Epidermal melanocyte (primary cell): ENCODE results near the gene SRP9.

Source experiments
- DNase-seq: peaks from one replicate; pipeline ENCODE4 v3.0.0; 2011; ENCODE audit warnings: low spot score; ENCODE audit not compliant: insufficient read length

Gene SRP9, protein sequence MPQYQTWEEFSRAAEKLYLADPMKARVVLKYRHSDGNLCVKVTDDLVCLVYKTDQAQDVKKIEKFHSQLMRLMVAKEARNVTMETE

DNA sequence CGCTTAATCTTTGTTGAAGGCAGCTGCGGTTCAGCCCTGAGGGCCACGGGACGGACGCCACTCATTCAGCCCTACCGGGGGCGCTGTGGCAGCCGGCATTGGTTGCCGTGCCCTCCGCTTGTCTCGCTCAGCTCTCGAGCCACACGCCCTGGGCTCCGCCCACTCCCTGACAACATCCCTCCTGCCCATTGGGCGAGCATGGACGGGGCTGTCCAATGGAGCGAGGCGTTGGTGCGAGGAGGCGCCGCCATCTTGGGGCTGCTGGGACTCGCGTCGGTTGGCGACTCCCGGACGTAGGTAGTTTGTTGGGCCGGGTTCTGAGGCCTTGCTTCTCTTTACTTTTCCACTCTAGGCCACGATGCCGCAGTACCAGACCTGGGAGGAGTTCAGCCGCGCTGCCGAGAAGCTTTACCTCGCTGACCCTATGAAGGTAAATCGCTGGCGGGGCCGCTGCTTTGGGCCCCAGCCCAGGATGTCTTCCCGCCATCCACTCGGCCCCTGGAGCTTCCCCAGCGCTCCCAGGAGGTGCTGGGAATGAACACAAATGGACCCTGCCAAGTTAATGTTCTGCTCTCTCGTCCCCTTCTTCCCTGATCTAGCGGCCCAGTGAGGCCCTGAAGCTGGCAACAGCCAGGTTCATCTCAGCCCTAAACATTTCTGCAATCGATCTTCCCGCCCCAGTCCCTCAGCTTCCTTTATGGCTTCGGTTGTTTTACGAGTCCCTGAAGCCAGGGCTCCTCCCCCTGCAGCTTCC lies at the start of gene SRP9:
Gene SRP9 (plus strand): TSS at position 244 of the 754 bp plus-strand sequence. CDS start 115 bp downstream, at position 359.
- peak; percentile 66 for DNase-seq

DNA sequence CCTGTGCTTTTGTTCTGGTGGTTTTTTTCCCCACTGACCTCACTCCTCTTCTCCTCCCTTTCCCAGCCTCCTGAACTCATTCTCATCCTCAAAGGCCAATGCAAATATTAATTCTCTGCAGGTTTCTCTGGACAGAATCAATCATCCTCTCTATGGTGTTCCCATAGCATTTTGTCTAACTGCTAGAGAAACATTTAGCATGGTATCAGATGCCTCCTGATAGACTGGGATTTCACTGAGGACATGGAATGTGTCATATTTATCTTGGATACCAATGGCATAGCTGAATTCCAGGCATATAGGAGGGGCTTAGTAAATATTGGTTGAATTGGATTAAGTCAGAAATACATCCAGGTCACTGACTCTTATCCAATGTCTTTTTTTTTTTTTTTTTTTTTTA lies 46.1 kb upstream of the SRP9 start:
- no peak for DNase-seq

DNA sequence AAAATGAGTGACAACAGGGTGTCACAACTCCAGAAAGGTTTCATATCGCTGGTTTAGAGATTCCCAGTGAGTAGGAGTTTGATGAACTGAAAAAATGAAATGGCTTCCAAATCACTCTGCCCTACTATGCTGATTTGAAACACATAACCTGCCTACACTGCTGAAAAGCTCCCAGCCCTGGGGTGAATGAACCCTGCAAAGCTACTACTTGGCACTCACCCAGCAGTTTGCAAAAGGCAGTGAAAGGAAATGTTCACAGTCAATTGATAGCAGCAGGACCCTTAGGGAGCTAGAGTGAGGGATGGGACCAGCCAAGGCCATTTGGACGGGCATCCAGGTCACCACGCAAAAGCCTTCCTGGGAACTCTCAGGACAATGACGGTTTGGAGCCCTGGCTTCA lies 44.4 kb upstream of the SRP9 start:
- no peak for DNase-seq

DNA sequence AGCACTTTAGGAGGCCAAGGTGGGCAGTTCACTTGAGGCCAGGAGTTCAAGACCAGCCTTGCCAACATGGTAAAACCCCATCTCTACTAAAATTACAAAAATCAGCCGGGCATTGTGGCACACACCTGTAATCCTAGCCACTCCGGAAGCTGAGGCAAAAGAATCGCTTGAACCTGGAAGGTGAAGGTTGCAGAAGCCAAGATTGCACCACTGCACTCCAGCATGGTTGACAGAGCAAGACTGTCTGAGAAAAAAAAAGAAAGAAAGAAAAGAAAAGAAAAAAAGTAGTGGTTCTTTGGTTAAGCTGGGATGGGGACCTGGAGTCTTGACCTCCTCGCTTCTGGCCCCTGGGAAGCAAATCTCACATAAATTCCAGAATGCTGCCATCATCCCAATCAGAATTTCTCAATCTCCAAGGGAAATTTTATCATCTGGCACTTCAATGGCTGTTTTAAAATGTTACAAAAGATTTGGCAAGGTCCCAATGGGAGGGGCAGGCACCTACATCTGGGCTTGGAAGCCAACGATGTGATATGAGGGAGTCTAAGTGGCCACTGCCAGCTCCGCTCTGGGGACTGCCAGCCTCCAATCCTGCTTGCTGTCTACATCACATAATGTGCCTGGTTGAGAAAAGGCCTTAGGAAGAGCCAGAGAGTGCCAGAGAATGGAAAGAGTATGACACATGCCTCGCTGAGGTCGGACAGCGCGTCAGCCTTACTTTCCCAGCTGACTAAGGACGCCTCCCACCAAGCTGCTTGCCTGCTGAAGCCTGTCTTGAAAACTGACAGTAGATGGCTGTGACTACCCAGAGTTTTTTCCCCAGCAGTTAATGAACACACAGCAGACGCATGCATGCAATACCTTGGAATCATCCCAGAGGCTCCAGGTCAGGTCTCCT lies 42.1 kb upstream of the SRP9 start:
- DNase-seq: no peak

DNA sequence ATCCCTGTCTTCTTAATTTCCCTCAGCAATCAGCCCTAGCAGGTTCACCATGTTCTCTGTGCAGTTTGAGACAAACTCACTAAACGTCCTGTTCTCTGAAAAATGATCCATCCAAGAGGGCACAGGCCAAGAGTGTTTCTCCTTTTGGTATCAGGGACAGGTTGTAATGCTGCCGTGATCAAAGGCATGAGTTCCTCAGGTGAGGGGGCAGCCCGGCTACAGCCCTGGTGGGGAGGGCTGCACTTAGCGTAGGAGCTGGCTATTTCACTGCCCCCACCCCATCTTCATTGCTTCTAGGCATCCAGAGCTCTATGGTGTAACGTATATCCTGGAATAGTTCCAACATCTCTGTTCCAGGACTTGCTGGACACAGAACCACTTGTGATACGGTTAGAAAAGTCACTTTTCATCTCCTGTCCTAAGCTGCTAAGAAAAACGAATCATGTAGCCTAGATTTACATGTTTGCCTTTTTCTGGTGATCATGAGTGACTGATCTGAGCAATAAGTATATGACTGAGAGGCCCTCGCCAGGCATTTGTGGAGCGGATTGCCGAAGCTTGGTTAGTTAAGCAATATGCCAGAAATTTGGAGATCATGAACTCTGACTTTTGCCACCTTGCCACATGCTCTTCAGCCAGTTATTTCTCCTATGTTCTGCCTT lies 41.1 kb upstream of the SRP9 start:
- no peak for DNase-seq

DNA sequence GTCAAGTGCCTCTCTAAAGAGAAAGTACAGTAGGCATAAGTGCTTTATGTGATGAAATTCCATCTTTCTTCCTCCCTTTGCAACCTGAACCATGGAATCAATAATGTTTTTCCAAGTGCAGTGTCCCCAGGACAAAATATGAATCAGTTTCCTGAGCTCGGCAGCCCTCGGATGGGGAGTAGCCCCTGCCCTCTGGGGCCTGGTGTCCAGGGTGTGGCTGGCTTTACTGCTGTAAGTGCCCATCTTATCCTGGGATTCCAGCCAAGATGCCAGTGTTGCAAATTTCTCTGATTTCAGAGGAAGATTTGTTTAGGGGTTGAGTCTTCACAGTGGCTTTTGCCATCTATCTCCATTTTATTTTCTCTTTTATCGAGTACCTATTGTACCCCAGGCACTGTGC lies 40.5 kb upstream of the SRP9 start:
- DNase-seq: no peak

DNA sequence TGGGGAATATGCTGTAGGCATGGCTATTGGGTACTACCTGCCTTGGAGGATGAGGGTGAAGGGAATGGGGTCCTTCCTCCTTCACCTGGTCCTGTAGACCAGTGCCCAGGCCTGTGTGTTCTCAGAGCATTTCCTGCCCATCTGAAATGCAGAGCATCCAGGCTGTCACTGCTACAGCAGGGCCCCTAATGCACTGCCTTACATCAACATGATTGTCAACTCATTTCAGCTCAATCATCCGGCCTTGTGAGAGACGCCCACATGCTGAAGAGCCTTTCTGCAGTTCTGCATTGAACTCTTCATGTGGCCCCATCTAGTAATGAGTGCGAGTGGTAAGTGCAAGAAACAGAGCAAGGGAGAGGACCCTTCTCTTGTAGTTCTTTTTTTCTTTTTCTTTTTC lies 39.8 kb upstream of the SRP9 start:
- DNase-seq: no peak

DNA sequence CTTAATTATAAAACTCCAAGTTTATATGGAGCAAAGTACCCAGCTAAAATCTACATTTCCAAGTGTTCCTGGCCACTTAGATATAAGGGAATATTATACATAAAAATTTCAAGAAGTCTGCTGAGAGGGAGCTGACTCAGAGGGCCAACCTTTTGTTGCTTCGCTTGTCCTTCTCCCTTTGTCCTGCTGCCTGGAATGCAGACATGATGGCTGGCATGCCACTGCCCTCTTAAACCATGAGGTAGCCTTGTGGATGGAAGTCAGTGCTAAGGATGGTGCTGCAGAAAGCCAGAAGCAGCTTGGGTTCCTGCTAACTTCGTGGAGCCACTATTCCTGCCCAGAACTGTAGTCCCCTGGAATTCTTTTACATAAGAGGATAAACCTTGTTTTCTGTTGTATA lies 38.9 kb upstream of the SRP9 start:
- no peak for DNase-seq

DNA sequence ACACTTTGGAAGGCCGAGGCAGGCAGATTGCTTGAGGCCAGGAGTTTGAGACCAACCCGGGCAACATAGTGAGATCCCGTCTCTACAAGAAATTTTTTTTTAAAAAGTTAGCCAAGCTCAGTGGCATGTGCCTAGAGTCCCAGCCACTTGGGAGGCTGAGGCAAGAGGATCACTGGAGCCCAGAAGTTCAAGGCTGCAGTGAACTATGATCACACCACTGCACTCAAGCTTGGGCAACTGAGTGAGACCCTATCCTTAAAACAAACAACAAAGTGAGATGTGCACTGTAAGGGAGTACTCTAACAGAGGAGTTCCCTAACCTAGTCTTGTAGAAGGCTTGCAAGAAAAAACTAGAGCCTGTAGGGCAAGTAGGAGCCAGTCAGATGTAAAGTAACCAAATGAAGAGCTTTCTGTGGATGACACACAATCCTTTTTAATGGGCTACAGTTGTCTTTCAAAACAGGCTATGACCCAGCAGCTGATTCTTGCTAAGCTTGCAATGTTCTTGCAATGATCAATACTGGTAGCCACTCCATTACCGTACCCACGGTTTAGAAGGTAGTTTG lies 38.0 kb upstream of the SRP9 start:
- no peak for DNase-seq

DNA sequence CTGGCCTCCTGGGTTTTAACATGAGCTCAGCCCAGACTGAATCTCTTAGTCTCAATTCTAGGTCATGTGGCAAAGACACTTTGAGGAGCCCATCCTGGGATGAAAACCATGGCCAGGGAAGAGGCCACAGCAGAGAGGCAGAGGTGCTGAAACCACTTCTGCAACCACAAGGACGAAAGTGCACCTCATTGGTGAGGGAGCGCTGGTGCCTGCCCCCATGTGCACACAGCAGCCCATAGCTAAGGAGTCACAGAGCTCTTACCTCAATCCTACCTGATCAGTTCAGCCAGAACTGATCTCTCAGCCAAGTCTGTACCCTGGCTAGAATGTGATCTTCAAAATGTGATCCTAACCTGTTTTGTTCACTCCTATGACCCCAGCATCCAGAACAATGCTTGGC lies 32.9 kb upstream of the SRP9 start:
- no peak for DNase-seq

DNA sequence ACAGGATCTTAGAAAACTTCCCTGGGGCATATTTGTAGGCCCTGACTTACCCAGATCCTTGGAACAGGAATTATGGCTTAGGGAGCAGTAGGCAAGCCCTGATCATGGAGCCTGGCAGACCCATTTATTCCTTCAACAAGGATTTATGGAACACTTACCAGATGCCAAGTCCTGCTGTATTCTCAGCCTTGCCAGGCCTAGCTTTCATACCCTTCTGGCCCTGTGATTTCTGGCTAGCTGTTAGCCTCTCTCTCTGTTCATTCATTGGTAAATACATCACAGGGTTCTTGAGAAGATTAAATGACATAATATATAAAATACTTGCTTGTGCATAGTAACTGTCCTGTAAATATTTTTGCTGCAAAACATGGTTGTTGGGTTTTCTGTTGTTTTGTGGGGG lies 32.4 kb upstream of the SRP9 start:
- DNase-seq: no peak

DNA sequence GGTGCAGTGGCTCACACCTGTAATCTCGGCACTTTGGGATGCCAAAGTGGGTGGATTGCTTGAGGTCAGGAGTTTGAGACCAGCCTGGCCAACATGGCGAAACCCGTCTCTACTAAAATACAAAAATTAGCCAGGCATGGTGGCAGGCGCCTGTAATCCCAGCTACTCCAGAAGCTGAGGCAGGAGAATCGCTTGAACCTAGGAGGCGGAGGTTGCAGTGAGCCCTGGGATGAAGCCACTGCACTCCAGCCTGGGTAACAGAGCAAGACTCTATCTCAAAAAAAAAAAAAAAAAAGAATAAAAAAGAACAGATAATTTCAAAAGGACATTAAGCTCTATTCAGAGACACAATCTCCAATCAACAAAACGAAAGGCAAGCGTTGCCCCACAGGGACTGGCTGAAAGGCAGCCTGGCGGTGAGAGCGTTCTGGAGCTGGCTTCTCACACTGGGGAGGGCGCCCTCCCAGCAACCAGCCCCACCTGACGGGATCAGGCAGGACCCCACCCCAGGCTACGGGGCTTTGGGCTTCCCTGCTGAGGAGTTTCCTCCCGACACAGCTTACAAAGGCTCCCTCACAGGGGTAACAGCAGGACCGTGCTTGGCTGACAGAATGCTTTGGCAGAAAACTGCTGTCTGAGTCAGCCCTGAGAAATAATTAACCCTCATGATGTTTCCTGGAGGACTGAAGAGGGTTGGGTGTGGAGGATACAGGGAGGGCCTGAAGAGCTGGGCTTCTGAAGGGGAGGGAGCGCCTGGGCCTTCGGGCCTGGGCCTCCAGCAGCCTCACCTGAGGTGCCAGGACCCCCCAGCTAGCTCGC lies 31.1 kb upstream of the SRP9 start:
- DNase-seq: no peak

DNA sequence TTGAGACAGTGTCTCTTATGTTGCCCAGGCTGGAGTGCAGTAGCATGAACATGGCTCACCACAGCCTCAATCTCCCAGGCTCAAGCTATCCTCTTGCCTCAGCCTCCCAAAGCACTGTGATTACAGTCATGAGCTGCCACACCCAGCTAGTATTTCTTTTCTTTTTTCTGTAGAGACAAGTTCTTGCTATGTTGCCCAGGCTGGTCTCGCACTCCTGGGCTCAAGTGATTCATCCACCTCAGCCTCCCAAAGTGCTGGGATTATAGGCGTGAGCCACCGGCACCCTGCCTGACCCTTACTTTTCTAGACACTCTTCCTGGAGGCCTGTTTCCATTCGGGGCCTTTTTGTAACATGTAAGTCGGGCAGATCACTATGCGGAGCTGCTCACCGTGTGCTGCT lies 30.1 kb upstream of the SRP9 start:
- no peak for DNase-seq

DNA sequence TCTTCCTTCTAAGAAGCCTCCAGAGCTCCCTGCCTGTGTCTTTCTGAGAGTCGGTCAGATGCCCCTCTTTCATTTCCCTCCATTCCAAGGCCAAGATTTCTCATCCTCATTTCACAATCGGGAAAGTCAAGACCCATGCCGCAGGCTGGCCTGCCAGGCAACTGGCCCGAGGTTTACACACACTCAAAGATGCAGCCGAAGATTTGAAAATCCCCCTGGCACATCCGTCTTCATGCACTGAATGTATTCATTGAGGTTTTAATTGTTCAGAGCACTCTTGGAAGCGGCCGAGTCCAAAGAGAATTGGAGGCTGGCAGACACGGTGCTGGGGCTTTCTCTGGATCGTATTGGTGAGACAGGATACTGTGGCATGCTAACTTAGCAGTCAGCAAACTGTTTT lies 29.1 kb upstream of the SRP9 start:
- DNase-seq: no peak

DNA sequence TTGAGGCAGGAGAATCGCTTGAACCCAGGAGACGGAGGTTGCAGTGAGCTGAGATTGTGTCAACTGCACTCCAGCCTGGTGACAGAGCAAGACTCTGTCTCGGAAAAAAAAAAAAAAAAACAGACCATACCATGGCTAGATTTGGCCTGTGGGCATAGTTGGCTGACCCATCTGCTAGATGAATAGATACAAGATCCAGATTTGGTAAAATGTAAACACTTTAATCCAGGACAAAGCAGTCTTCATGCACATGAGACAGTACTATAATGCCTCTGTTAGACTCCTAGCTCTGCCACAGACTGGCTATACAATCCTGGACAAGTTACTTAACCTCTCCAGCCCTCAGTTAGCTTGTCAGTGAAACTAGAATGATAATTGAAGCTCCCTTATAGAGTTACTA lies 27.9 kb upstream of the SRP9 start:
- no peak for DNase-seq

DNA sequence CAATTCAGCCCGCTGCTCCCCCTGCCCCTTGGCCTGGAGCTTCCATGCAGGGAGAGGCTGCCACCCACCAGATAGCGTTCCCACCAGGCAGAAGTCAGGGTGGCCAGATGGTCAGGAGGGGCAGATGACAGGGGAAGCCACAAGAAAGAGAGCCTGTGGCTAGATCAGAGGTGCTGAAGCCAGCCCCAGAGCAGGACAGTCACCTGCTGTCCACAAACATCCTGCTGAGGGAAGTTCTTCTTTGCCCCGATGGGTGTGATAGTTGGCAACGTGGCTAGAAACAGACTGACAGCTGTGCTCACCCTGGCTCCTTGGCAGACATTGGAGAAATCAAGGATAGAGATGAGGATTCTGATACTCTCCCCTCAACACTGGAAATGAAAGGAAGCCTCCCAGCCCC lies 27.2 kb upstream of the SRP9 start:
- DNase-seq: no peak

DNA sequence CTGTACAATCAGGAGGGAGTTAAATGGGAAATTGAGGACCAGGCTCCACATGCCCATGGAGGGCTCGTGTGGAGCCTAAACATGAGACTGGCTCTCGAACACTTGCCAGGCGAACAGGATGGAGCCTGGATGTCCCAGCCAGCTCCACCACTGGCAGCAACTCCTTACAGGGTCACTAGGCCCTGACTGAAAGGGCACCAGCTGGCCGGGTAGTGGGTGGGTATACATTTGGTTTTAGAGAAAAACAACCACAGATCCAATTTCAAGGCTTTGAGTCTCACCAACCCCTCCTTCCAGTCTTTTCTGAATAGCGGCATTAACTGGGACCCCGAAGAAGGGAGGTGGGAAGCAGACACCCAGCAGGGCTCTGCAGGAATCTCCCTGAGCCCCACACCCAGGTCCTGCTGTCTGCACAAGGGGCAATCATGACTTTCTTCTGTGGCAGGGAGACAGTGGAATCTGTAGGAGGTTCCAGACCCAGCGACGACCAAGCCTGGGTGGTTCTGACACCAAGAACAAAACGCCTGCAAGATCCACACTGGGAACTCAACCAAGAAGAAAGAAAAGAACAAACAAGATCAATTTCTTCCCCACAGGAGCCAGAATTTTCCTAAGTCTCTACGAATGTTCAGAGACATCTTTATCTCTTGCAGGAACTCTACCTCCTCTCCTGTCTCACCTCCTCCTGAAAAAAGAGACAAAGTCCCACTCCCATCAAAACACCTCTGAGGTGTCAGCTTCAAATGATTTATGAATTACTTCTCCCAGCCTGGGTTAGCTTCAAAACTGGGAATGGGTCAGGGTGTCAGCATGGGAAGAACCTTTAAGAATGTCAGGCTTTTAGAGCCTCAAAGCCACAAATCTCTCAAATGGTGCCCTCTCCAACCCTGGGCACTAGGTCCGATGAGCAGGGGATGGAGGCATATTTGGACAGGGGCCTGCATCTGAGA lies 26.5 kb upstream of the SRP9 start:
- DNase-seq: no peak

DNA sequence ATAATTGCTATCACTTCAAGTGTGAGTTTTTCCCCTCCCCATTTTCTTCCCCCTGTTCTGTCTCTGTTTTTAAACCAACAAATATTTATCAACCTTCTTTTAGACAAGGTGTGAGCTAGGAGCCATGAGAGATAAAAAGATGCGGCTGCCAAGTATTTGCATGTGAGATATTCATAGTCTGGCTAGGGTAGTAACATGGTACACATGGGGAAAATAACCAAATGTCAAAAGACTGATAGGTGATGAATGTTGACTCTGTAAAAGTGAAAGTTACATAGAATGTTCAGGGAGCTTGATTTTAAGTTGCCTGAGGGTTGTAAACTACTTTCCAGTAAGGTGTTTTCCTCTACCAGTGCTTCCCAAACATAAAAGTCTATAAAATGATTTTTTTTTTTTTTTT lies 25.4 kb upstream of the SRP9 start:
- no peak for DNase-seq

DNA sequence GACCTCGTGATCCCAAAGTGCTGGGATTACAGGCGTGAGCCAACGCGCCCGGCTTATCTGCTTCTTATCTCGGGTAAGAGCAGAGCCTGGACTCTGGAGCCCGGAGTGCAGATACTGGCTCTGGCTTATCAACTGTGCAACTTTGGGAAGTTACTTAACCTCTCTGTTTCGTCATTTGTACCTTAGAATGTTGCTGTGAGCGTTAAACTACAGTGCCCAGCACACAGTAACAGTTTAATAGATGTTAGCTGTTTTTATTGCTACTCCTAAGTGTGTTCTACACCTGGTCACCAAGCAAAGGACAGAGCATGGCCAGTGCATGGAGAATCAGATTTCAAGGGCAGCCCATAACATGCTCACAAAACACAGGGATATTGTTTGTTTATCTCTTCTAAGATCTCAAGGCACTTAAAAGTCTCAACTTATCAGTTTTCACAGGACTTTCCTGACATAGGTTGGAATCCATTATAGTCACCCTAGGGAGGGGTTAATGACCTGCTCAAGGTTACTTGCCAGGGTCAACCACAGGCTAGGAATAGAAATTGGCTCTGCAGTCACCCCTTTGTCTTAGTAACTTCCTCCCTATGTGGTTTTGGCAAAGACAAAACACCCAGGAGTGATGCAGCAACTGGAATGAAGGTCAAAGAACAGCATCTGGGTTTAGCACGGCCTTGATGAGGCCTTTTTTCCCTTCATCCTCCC lies 22.5 kb upstream of the SRP9 start:
- no peak for DNase-seq
